Muscle layer of duodenum (tissue), 2 donors: Measurements from ENCODE around the gene ASMT.

Source experiments
- H3K27ac ChIP-seq: one replicate; pipeline ENCODE4 v1.7.0; 2013; ENCODE audit warnings: mild to moderate bottlenecking, low read length
- H3K27me3 ChIP-seq: one replicate; pipeline ENCODE4 v1.7.0; 2013; ENCODE audit warnings: low read depth, mild to moderate bottlenecking, control low read depth, low read length
- H3K36me3 ChIP-seq, 2 donors: one replicate each; pipeline ENCODE4 v1.7.0; 2013; ENCODE audit warnings: low read length in 2 of 2, control low read depth in 1 of 2, mild to moderate bottlenecking in 1 of 2; ENCODE audit not compliant: insufficient read depth in 2 of 2, control insufficient read depth in 1 of 2
- H3K4me1 ChIP-seq, 2 donors: one replicate each; pipeline ENCODE4 v1.7.0; 2013; ENCODE audit warnings: low read length in 2 of 2, mild to moderate bottlenecking in 2 of 2, control low read depth in 1 of 2, moderate library complexity in 1 of 2; ENCODE audit not compliant: insufficient read depth in 2 of 2, control insufficient read depth in 1 of 2
- H3K4me3 ChIP-seq, 2 donors: one replicate each; pipeline ENCODE4 v1.7.0; 2013; ENCODE audit warnings: low read length in 2 of 2, low read depth in 1 of 2, mild to moderate bottlenecking in 1 of 2
- H3K9me3 ChIP-seq, 2 donors: one replicate each; pipeline ENCODE4 v1.7.0; 2013; ENCODE audit warnings: low read length in 2 of 2, control low read depth in 1 of 2, mild to moderate bottlenecking in 1 of 2; ENCODE audit not compliant: control insufficient read depth in 1 of 2
- donor health status: healthy.

Gene ASMT

DNA sequence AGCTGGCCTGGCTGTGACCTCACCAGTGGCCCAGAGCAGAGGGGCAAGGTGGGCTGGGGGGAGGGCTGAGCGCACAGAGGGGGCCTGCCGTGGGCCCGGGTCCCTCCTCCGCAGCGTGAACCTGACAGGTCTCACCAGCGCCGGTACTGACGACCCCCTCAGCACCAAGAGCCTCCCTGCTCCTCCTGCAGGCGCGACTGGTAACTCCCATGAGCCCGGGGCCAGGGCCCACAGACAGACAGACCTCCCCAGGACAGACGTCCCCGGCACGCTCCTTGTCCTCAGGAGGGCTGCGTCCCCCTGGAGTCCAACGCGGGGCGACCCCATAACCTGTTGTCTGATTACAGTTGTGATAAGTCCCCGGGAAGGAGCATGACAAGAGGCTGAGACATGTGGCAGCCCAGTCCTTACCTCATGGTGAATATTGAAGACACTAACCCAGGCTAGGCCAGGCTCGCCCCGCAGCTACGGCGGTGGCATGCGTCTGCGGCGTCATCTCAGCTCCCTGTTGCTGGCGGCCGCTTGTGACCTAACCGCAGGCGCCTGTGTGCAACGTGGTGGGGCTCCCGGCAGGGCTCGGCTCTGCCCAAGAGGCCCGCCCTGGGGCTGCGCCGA lies 15.0 kb upstream of the ASMT start:
- Histone ChIP-seq H3K27ac (no peak overlapping the region), H3K9me3 (peaks cover 0 to 6% of the 10 kb centered on the region in 2 donors), H3K4me3 (no peak overlapping the region), H3K4me1 (no peaks in the 10 kb centered on the region), H3K27me3 (no peaks in the 10 kb centered on the region), H3K36me3 (peaks cover 41 to 88% of the 10 kb centered on the region in 2 donors)

DNA sequence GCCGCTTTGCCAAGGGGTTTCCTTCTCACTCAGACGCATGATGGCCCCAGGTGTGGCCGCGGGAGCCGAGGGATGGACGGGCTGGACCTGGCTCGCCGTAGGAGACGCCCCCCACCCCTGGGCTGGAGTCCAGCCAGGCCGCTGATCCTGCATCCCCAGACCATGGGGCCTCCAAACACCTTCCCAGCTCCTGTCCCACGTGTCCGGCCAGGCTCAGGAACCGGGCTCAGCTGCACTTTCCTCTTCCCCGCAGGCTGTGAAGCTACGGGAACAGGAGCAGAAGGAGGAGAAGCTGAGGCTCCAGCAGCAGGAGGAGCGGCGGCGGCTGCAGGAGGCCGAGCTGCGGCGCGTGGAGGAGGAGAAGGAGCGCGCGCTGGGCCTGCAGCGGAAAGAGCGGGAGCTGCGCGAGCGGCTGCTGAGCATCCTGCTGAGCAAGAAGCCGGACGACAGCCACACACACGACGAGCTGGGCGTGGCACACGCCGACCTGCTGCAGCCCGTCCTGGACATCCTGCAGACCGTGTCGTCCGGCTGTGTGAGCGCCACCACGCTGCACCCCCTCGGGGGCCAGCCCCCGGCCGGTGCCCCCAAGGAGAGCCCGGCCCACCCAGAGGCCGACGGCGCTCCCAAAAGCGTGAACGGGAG lies 14.3 kb upstream of the ASMT start:
- peaks cover 35 to 82% of the 10 kb centered on the region in 2 donors for H3K36me3 ChIP-seq
- no peaks in the 10 kb centered on the region for H3K27me3 ChIP-seq
- peaks cover 0 to 6% of the 10 kb centered on the region in 2 donors for H3K9me3 ChIP-seq
- H3K4me1 ChIP-seq = no peaks in the 10 kb centered on the region
- no peak overlapping the region for H3K27ac ChIP-seq
- H3K4me3 ChIP-seq = no peak overlapping the region

DNA sequence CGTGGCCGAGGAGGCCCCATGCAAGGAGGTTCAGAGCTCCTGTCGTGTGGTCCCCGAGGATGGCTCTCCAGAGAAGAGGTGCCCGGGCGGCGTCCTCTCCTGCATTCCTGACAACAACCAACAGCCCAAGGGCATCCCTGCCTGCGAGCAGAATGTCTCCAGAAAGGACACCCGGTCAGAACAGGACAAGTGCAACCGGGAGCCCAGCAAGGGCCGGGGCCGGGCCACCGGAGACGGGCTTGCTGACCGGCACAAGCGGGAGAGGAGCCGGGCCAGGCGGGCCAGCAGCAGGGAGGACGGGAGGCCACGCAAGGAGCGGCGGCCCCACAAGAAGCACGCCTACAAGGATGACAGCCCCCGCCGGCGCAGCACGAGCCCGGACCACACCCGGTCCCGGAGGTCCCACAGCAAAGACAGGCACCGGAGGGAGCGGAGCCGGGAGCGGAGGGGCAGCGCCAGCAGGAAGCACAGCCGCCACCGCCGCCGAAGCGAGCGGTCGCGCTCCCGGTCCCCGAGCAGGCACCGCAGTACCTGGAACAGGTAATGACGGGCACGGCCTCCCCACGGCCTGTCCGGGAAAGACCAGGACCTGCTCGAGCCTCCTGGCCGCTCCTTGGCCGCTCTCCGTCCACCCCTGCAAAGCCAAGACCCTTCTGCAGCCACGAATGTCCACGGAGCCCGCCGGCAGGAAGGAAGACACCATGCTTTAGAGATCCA lies 13.7 kb upstream of the ASMT start:
- no peaks in the 10 kb centered on the region for H3K27me3 ChIP-seq
- H3K27ac ChIP-seq = no peak overlapping the region
- no peaks in the 10 kb centered on the region for H3K4me1 ChIP-seq
- peaks cover 0 to 6% of the 10 kb centered on the region in 2 donors for H3K9me3 ChIP-seq
- peaks cover 28 to 75% of the 10 kb centered on the region in 2 donors for H3K36me3 ChIP-seq
- no peak overlapping the region for H3K4me3 ChIP-seq

DNA sequence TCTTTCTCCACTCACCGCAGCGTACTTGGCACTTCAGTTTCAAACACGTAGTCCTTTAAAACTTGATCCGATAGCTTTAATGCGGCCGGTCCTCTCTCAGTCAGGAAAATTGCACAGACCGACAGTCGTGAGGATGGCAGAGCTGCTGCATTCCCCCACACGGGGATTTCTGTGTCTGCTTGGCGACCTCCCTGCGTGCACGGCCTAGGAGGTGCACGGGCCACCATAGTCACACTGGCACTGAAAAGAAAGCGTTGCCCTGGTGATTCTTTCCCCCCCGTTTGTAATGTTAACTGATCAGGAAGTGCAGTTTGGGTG lies 13.1 kb upstream of the ASMT start:
- Histone ChIP-seq H3K36me3 (peaks cover 26 to 72% of the 10 kb centered on the region in 2 donors), H3K9me3 (peaks cover 0 to 6% of the 10 kb centered on the region in 2 donors), H3K4me3 (no peak overlapping the region), H3K27me3 (no peaks in the 10 kb centered on the region), H3K4me1 (no peaks in the 10 kb centered on the region), H3K27ac (no peak overlapping the region)

DNA sequence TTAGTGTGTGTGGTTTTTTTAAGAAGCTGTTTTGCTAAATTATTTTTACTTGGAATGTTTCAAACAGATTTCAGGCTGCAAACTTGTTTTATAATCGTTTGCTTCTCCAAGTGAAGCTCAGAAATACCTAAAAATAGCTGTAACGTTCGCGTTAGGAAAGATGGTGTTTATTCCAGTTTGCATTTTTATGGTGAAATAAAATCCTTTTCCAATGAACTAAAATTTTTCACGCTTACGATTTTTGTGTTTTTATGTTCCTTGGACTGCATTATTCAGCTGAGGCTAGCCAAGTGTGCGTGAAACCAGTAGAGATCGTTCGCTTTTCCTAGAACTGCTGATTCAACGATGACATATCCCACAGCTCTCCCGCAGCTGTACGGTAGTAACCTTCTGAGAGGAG lies 12.6 kb upstream of the ASMT start:
- H3K4me3 ChIP-seq = no peak overlapping the region
- H3K27ac ChIP-seq = no peak overlapping the region
- no peaks in the 10 kb centered on the region for H3K4me1 ChIP-seq
- peaks cover 23 to 66% of the 10 kb centered on the region in 2 donors for H3K36me3 ChIP-seq
- no peaks in the 10 kb centered on the region for H3K27me3 ChIP-seq
- H3K9me3 ChIP-seq = peaks cover 0 to 6% of the 10 kb centered on the region in 2 donors

DNA sequence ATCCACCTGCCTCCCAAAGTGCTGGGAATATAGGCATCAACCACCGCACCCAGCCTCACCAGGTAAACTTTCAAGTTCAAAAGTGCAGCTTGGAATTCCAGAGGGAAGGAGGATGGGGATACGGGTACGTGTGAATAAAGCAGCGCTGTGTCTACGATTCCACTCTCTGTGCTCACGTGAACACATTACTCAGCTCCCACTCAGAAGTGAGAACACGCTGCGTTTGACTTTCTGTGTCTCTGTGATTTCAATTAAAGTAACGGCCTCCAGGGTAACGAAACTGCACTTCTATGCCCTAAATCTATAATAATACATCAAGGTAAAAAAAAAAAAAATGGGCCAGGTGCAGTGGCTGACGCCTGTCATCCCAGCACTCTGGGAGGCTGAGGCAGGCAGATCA lies 8.4 kb upstream of the ASMT start:
- Histone ChIP-seq H3K9me3 (peaks cover 0 to 6% of the 10 kb centered on the region in 2 donors), H3K36me3 (peaks cover 11 to 24% of the 10 kb centered on the region in 2 donors), H3K4me1 (no peaks in the 10 kb centered on the region), H3K27me3 (no peaks in the 10 kb centered on the region), H3K4me3 (no peak overlapping the region), H3K27ac (no peak overlapping the region)

DNA sequence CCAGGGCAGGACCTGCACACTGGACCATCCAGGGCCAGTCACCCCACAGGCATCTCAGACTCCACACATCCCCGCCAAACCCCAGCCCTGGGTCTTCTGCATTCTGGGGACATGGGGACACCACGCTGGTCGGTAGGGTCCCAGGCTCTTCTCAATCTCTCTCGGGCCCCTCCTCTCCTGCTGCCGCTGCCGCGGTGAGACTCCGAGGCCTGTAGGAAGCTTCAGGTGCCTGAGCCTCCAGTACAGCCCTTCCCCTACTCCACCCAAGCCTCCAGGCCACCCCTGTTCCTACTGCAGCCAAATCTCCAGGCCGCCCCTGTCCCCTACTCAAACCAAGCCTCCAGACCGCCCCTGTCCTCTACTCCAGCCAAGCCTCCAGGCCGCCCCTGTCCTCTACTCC lies 5.5 kb upstream of the ASMT start:
- H3K36me3 ChIP-seq = peaks cover 0 to under 1% of the 10 kb centered on the region in 2 donors
- H3K9me3 ChIP-seq = no peaks in the 10 kb centered on the region
- no peak overlapping the region for H3K4me3 ChIP-seq
- no peaks in the 10 kb centered on the region for H3K4me1 ChIP-seq
- no peaks in the 10 kb centered on the region for H3K27me3 ChIP-seq
- H3K27ac ChIP-seq = no peak overlapping the region

DNA sequence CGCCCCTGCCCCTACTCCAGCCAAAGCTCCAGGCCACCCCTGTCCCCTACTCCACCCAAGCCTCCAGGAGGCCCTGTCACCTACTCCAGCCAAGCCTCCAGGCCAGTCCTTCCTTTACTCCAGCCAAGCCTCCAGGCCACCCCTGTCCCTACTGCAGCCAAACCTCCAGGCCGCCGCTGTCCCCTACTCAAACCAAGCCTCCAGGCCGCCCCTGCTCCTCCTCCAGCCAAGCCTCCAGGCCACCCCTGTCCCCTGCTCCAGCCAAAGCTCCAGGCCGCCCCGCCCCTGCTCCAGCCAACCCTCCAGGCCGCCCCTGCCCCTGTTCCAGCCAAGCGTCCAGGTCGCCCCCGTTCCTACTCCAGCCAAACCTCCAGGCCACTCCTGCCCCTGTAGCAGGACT lies 5.1 kb upstream of the ASMT start:
- H3K27ac ChIP-seq = no peak overlapping the region
- no peaks in the 10 kb centered on the region for H3K27me3 ChIP-seq
- H3K4me3 ChIP-seq = no peak overlapping the region
- H3K9me3 ChIP-seq = no peaks in the 10 kb centered on the region
- no peaks in the 10 kb centered on the region for H3K4me1 ChIP-seq
- no peaks in the 10 kb centered on the region for H3K36me3 ChIP-seq

DNA sequence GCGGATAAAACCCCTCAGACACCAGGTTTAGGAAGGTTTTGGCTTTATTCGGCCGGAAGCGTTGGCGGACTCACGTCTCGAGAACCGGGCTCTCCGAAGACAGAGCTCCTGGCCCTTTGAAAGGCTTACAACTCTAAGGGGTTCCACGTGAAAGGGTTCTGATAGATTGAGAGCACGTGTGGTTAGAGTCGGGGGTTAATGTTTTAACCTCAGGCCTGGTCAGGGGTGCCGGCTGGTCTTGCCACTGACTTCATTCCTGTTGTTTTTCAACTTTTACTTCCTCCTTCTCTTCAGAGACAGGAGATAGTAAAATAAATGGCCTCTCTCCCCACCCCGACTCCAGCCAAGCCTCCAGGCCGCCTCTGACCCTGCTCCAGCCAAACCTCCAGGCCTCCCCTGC lies 4.7 kb upstream of the ASMT start:
- no peaks in the 10 kb centered on the region for H3K36me3 ChIP-seq
- no peak overlapping the region for H3K4me3 ChIP-seq
- H3K27ac ChIP-seq = no peak overlapping the region
- H3K9me3 ChIP-seq = no peaks in the 10 kb centered on the region
- H3K4me1 ChIP-seq = no peaks in the 10 kb centered on the region
- H3K27me3 ChIP-seq = no peaks in the 10 kb centered on the region

DNA sequence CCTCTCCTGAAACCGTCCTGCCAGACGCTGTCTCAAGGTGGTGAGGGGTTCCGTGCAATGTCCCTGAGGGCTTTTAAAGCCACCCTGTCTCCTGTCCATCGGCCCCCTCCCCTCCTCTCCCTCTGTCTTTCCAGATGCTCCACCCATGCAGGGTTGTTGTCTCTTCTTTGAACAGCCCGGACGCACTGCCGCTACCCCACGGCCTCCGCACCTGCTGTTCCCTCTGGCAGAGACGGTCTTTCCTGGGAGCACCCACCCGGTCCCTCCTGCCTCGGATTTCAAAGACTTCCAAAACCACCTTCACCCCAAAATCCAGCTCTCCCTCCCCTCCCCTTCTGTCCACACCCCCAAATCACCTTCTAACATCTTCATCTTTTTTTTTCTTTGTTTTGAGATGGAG lies 4.1 kb upstream of the ASMT start:
- H3K36me3 ChIP-seq = no peaks in the 10 kb centered on the region
- H3K9me3 ChIP-seq = no peaks in the 10 kb centered on the region
- H3K27me3 ChIP-seq = no peaks in the 10 kb centered on the region
- H3K4me1 ChIP-seq = no peaks in the 10 kb centered on the region
- no peak overlapping the region for H3K4me3 ChIP-seq
- H3K27ac ChIP-seq = no peak overlapping the region

DNA sequence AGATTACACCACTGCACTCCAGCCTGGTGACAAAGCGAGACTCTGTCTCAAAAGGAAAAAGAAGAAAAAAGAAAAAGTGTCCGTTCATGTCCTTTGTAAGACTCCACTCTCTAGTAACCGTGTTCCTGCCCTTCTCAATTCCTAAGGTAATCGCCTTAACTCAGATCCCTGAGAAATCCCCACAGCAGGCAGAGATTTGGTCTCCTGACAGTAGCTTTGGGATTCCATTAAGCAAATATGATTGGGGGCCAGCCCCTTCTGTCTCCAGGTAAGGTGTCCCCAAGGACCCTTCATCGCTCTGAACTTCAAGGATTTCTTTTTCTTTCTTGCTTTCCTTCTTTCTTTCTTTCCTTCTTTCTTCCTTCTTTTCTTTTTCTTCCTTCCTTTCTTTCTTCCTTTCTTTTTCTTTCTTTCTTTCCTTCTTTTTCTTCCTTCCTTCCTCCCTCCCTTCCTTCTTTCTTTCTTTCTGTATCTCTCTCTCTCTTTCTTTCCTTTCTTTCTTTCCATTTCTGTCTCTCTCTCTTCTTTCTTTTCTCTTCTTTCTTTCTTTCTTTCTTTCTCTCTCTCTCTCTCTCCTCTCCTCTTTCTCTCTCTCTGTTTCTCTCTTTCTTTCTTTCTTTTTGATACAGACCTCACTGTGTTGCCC lies 2.1 kb upstream of the ASMT start:
- no peak overlapping the region for H3K27ac ChIP-seq
- H3K4me3 ChIP-seq = no peak overlapping the region
- no peaks in the 10 kb centered on the region for H3K9me3 ChIP-seq
- H3K4me1 ChIP-seq = no peaks in the 10 kb centered on the region
- no peaks in the 10 kb centered on the region for H3K27me3 ChIP-seq
- no peaks in the 10 kb centered on the region for H3K36me3 ChIP-seq
